Adrenal gland (tissue), 5 donors: ENCODE results near the gene TMEM98.

ENCODE experiments used
- CTCF ChIP-seq, 6 experiments: fragments of 450-650 bp in 4 of 6; fragments of 200-600 bp in 2 of 6; sonication (generic) in 1 of 6; IDR thresholded peaks; 1 replicate in 5 of 6; 2 replicates in 1 of 6; pipeline versions ENCODE4 v1.5.1 to v1.8.0; 2016 to 2021; ENCODE audit warnings: antibody characterized with exemption in 6 of 6, mild to moderate bottlenecking in 2 of 6, moderate library complexity in 1 of 6
- POLR2A ChIP-seq, 2 donors: fragments of 450-650 bp; IDR thresholded peaks; one replicate each; pipeline ENCODE4 v1.6.1; 2017; ENCODE audit warnings: antibody characterized with exemption in 2 of 2, mild to moderate bottlenecking in 2 of 2, moderate library complexity in 1 of 2
- donor health status: DM: no; HTN: no; CAD: no.

- TF ChIP-seq CTCF (IDR thresholded peaks at IDR 0.05) (no peak), POLR2A (IDR thresholded peaks at IDR 0.05) (no peak)
These were observed 27.2 kb downstream of the TMEM98 start for GRCh38 chr17:32955155-32955554.
